A549 (cell line): ENCODE measurements around the gene CRISPLD2. TPM values are rescaled to one million over a fixed set of nuclear protein-coding genes. Genes with fewer than 3 reads are reported as not detected.
A peak's percentile ranks its signal among the peaks of the same experiment; 100 is the strongest.

Experiments used
- ATAC-seq, 2 experiments: fragments of 200-7000 bp in 1 of 2; fragments of >200 bp in 1 of 2; cut with Nextera tagmentation in 1 of 2; cut with Tn5 transposase in 1 of 2; 3 replicates each; pipeline versions ENCODE4 v1.8.0 to v1.9.1; 2018 to 2020; ENCODE audit warnings: mild to moderate bottlenecking in 1 of 2, moderate library complexity in 1 of 2
- CTCF ChIA-PET: fragments of 300-600 bp; sonication (Branson Sonifier 250); formaldehyde crosslinking; extraction: SDS; loops from one replicate; lab custom pipeline; 2021; ENCODE audit warnings: antibody characterized with exemption, inconsistent platforms; lab: Yijun Ruan, JAX
- POLR2A ChIA-PET: fragments of 350-600 bp; formaldehyde crosslinking; extraction: SDS; loops from one replicate; lab custom pipeline; 2021; ENCODE audit warnings: antibody characterized with exemption, inconsistent platforms; lab: Yijun Ruan, JAX
- DNase-seq, 2 experiments: peaks; one replicate each; pipeline versions ENCODE4 v3.0.0 to v3.0.0-alpha.2; 2011 to 2016; ENCODE audit warnings: low read depth in 1 of 2, low spot score in 1 of 2
- FAIRE-seq: peaks from 2 replicates; lab custom pipeline; 2011; peaks lifted over from hg19 to GRCh38; lab: Jason Lieb, UNC
- H3K27ac ChIP-seq, 2 experiments: fragments of >200 bp; sonication (Bioruptor Twin); formaldehyde crosslinking; 3 replicates each; pipeline ENCODE4 v1.5.1; 2016 to 2017
- H3K4me1 ChIP-seq: fragments of >200 bp; sonication (Bioruptor Twin); formaldehyde crosslinking; 3 replicates; pipeline ENCODE4 v1.6.1; 2016
- H3K4me2 ChIP-seq: fragments of >200 bp; sonication (Bioruptor Twin); formaldehyde crosslinking; 3 replicates; pipeline ENCODE4 v1.6.1; 2016
- H3K4me3 ChIP-seq: fragments of >200 bp; sonication (Bioruptor Twin); formaldehyde crosslinking; 3 replicates; pipeline ENCODE4 v1.5.1; 2016
- H3K9me3 ChIP-seq: fragments of >200 bp; sonication (Bioruptor Twin); formaldehyde crosslinking; 3 replicates; pipeline ENCODE4 v1.6.1; 2016
- CEBPB ChIP-seq, 2 experiments: fragments of >200 bp in 1 of 2; sonication (Bioruptor Twin) in 1 of 2; formaldehyde crosslinking in 1 of 2; IDR thresholded peaks; 2 replicates each; pipeline ENCODE4 v1.6.1; 2012 to 2016
- CHD2 ChIP-seq: fragments of 150-350 bp; IDR thresholded peaks from 2 replicates; pipeline ENCODE4 v1.6.1; 2014; ENCODE audit warnings: low read length; ENCODE audit not compliant: partially characterized antibody
- EHF ChIP-seq: fragments of 250-450 bp; sonication (Bioruptor Pico); IDR thresholded peaks from 2 replicates; pipeline ENCODE4 v1.5.0; 2020; ENCODE audit warnings: mild to moderate bottlenecking
- GATA3 ChIP-seq: IDR thresholded peaks from 2 replicates; pipeline ENCODE4 v1.6.1; 2012; ENCODE audit warnings: borderline replicate concordance
- HEYL ChIP-seq: fragments of 250-450 bp; sonication (Bioruptor Pico); IDR thresholded peaks from 2 replicates; pipeline ENCODE4 v1.8.0; 2021; ENCODE audit warnings: mild to moderate bottlenecking, moderate library complexity
- HOXA7 ChIP-seq: fragments of 250-450 bp; sonication (Bioruptor Pico); IDR thresholded peaks from 2 replicates; pipeline ENCODE4 v1.5.0; 2020; ENCODE audit warnings: mild to moderate bottlenecking, moderate library complexity
- JUN ChIP-seq, 2 experiments: fragments of >200 bp; sonication (Bioruptor Twin); formaldehyde crosslinking; IDR thresholded peaks; 2 replicates in 1 of 2; 3 replicates in 1 of 2; pipeline ENCODE4 v1.6.1; 2016 to 2017
- NPAS2 ChIP-seq: fragments of 250-450 bp; sonication (Bioruptor Pico); IDR thresholded peaks from 2 replicates; pipeline ENCODE4 v1.8.0; 2022; ENCODE audit warnings: mild to moderate bottlenecking, moderate library complexity, borderline replicate concordance
- NR3C1 ChIP-seq: fragments of >200 bp; sonication (Bioruptor Twin); formaldehyde crosslinking; IDR thresholded peaks from 3 replicates; pipeline ENCODE4 v1.6.1; 2017
- RFX5 ChIP-seq: fragments of 450-650 bp; IDR thresholded peaks from 2 replicates; pipeline ENCODE4 v1.7.1; 2014; ENCODE audit warnings: antibody characterized with exemption, mild to moderate bottlenecking, moderate library complexity
- TFCP2L1 ChIP-seq: fragments of 250-450 bp; sonication (Bioruptor Pico); IDR thresholded peaks from 2 replicates; pipeline ENCODE4 v1.5.0; 2021; ENCODE audit warnings: mild to moderate bottlenecking
- ZSCAN20 ChIP-seq: fragments of 250-450 bp; sonication (Bioruptor Pico); IDR thresholded peaks from 2 replicates; pipeline ENCODE4 v1.8.0; 2022; ENCODE audit warnings: mild to moderate bottlenecking, moderate library complexity
- WGBS: methylation state at CpG from one replicate; pipeline ENCODE4 v1.1.6; 2017; ENCODE audit errors: missing lambda C conversion rate; 5-methylcytosine and 5-hydroxymethylcytosine counted together
- polyA plus RNA-seq, 4 experiments: library from polyadenylated mRNA; depleted of rRNA in 3 of 4; stranded (reverse); fragments of >200 nt; fragmentation: RNase III in 1 of 4; extraction: RNeasy Plus Mini Kit Qiagen cat#74134 plus additional on column Dnase treatment in 1 of 4; gene quantifications; 2 replicates in 3 of 4; 3 replicates in 1 of 4; pipeline ENCODE4 v1.2.3, GENCODE V29; 2011 to 2017
- TF ChIP-seq, protein P1 (sequence below): fragments of >200 bp; sonication (Bioruptor Twin); formaldehyde crosslinking; IDR thresholded peaks from 3 replicates; pipeline ENCODE4 v1.5.1; 2016
- TF ChIP-seq, protein P2 (sequence below): fragments of 200-600 bp; sonication (generic); IDR thresholded peaks from 2 replicates; pipeline ENCODE4 v1.6.1; 2016; ENCODE audit warnings: antibody characterized with exemption, mild to moderate bottlenecking, moderate library complexity
- TF ChIP-seq, protein P3 (sequence below): fragments of 150-350 bp; IDR thresholded peaks from 2 replicates; pipeline ENCODE4 v1.6.1; 2014; ENCODE audit warnings: low read depth, mild to moderate bottlenecking, low read length
- TF ChIP-seq, protein P4 (sequence below): IDR thresholded peaks from 2 replicates; pipeline ENCODE4 v1.6.1; 2012; ENCODE audit warnings: low read depth, borderline replicate concordance
- TF ChIP-seq, protein P5 (sequence below): fragments of >200 bp; sonication (Bioruptor Twin); formaldehyde crosslinking; IDR thresholded peaks from 2 replicates; pipeline ENCODE4 v1.6.1; 2016

The CRISPLD2 gene
- polyA plus RNA-seq, 2 of the 4 experiments (the other 2 are of a cell fraction), result 0.85 to 1.6 TPM

DNA sequence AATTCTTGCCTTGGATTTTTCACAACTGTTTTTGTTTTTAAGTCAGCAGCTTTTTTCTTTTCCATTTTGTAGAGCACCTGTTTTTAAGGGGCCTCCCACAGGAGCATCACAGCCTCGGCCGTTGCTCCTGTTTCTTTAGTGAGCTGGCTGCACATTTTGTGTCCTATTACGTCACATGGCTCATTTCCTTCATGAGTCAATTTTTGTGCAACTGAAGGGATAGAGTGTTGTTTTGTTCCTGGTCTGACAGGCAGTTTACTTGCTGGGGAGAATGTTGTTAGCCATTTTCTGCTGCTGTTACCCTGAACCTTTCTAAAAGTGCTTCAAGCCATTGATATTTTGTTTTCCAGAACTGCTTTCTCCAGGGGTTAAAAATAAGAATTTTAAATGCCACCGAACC, 45.0 kb upstream of the CRISPLD2 start:
- H3K4me1 ChIP-seq, result no peaks in the 10 kb centered on the region
- TF ChIP-seq CEBPB (IDR thresholded peaks at IDR 0.05) (0 out of 4 replicates have a peak, but pooled peaks of 1 of the 2 experiments have one; percentile 11), NR3C1 (no peak), JUN (IDR thresholded peaks at IDR 0.05) (no peak)
- no peak overlapping the region for H3K4me3 ChIP-seq
- ATAC-seq (no peak), DNase-seq (no peak), FAIRE-seq (no peak)
- ChIA-PET CTCF (interaction anchor here (2.3 to 6.5 kb wide), 4 partner anchors 10 to 196 kb away, joined by 6 to 55 read pairs (median 14); no protein-coding TSS in a partner anchor), POLR2A (no interaction called here)
- H3K9me3 ChIP-seq, result no peaks in the 10 kb centered on the region
- no peak overlapping the region for H3K27ac ChIP-seq
- WGBS, result 72% methylated on average over 4 of the region's 4 CpGs
- H3K4me2 ChIP-seq, result no peak overlapping the region

DNA sequence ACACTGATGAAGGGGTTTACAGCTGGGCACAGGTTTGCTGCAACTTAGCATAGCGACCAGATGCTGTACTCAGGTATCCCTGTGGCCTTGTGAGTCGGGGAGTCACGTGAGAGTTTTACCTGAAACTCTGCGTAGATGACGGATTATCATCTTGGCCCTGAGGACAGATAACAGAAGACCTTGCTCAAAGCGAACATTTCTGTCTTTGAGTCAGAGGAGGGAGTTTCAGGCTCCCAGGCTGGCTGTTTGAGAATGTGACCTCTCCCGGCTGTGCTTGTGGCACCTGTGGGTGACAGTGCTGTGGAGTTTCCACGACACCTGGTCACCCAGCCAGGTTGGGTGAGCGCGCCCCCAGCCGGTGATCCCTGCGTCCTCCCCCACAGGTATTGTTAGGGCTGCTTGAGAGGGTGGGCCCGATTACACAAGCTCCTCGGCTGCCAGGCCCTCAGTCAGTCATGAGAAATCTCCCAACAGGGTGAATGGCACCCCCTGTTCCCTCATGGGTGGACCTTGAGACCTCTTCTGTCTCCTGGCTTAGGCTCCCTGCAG, 44.4 kb upstream of the CRISPLD2 start:
- ATAC-seq (no peak), DNase-seq (no peak), FAIRE-seq (no peak)
- H3K4me3 ChIP-seq, result no peak overlapping the region
- H3K4me2 ChIP-seq, result no peak overlapping the region
- TF ChIP-seq TFCP2L1 (CRISPR knock-in tag), result no peak
- TF ChIP-seq, protein P1, sequence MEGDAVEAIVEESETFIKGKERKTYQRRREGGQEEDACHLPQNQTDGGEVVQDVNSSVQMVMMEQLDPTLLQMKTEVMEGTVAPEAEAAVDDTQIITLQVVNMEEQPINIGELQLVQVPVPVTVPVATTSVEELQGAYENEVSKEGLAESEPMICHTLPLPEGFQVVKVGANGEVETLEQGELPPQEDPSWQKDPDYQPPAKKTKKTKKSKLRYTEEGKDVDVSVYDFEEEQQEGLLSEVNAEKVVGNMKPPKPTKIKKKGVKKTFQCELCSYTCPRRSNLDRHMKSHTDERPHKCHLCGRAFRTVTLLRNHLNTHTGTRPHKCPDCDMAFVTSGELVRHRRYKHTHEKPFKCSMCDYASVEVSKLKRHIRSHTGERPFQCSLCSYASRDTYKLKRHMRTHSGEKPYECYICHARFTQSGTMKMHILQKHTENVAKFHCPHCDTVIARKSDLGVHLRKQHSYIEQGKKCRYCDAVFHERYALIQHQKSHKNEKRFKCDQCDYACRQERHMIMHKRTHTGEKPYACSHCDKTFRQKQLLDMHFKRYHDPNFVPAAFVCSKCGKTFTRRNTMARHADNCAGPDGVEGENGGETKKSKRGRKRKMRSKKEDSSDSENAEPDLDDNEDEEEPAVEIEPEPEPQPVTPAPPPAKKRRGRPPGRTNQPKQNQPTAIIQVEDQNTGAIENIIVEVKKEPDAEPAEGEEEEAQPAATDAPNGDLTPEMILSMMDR, result no peak
- TF ChIP-seq, protein P2, sequence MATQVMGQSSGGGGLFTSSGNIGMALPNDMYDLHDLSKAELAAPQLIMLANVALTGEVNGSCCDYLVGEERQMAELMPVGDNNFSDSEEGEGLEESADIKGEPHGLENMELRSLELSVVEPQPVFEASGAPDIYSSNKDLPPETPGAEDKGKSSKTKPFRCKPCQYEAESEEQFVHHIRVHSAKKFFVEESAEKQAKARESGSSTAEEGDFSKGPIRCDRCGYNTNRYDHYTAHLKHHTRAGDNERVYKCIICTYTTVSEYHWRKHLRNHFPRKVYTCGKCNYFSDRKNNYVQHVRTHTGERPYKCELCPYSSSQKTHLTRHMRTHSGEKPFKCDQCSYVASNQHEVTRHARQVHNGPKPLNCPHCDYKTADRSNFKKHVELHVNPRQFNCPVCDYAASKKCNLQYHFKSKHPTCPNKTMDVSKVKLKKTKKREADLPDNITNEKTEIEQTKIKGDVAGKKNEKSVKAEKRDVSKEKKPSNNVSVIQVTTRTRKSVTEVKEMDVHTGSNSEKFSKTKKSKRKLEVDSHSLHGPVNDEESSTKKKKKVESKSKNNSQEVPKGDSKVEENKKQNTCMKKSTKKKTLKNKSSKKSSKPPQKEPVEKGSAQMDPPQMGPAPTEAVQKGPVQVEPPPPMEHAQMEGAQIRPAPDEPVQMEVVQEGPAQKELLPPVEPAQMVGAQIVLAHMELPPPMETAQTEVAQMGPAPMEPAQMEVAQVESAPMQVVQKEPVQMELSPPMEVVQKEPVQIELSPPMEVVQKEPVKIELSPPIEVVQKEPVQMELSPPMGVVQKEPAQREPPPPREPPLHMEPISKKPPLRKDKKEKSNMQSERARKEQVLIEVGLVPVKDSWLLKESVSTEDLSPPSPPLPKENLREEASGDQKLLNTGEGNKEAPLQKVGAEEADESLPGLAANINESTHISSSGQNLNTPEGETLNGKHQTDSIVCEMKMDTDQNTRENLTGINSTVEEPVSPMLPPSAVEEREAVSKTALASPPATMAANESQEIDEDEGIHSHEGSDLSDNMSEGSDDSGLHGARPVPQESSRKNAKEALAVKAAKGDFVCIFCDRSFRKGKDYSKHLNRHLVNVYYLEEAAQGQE, result no peak
- TF ChIP-seq EHF (CRISPR knock-in tag), result no peak
- no peak for TF ChIP-seq NPAS2 (CRISPR knock-in tag)
- no peak for TF ChIP-seq JUN (IDR thresholded peaks at IDR 0.05)
- TF ChIP-seq, protein P3, sequence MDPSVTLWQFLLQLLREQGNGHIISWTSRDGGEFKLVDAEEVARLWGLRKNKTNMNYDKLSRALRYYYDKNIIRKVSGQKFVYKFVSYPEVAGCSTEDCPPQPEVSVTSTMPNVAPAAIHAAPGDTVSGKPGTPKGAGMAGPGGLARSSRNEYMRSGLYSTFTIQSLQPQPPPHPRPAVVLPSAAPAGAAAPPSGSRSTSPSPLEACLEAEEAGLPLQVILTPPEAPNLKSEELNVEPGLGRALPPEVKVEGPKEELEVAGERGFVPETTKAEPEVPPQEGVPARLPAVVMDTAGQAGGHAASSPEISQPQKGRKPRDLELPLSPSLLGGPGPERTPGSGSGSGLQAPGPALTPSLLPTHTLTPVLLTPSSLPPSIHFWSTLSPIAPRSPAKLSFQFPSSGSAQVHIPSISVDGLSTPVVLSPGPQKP, result no peak
- no peak for TF ChIP-seq ZSCAN20 (CRISPR knock-in tag)
- TF ChIP-seq CHD2, result no peak
- TF ChIP-seq, protein P4, sequence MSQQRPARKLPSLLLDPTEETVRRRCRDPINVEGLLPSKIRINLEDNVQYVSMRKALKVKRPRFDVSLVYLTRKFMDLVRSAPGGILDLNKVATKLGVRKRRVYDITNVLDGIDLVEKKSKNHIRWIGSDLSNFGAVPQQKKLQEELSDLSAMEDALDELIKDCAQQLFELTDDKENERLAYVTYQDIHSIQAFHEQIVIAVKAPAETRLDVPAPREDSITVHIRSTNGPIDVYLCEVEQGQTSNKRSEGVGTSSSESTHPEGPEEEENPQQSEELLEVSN, result no peak
- no peak for TF ChIP-seq CEBPB (IDR thresholded peaks at IDR 0.05)
- TF ChIP-seq, protein P5, sequence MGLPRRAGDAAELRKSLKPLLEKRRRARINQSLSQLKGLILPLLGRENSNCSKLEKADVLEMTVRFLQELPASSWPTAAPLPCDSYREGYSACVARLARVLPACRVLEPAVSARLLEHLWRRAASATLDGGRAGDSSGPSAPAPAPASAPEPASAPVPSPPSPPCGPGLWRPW, result no peak
- no peak for TF ChIP-seq GATA3
- no peak for TF ChIP-seq HEYL (CRISPR knock-in tag)
- TF ChIP-seq HOXA7 (CRISPR knock-in tag), result no peak
- no peak for TF ChIP-seq RFX5
- no peaks in the 10 kb centered on the region for H3K4me1 ChIP-seq
- ChIA-PET POLR2A (no interaction called here), CTCF (interaction anchor here (2.3 to 6.5 kb wide), 4 partner anchors 10 to 196 kb away, joined by 6 to 55 read pairs (median 14); no protein-coding TSS in a partner anchor)
- no peak overlapping the region for H3K27ac ChIP-seq
- WGBS, result 91% methylated on average over 13 of the region's 14 CpGs
- no peaks in the 10 kb centered on the region for H3K9me3 ChIP-seq
